Caki2 (cell line): Measurements from ENCODE around the gene GTSE1. TPM values are rescaled to one million over a fixed set of nuclear protein-coding genes. Genes with fewer than 3 reads are reported as not detected.
"Not testable (repeated sequence)": the region's sequence is repeated elsewhere in the genome, so short reads cannot be mapped to it uniquely, and the experiment has no call there.

Source experiments
- DNase-seq: peaks from one replicate; pipeline ENCODE4 v3.0.0-alpha.2; 2015; ENCODE audit warnings: low read depth
- in situ Hi-C: cut with HindIII; loops from 2 replicates; pipeline ENCODE4 v1.10.0; 2016; ENCODE audit warnings: low sequenced_read_pairs, low pct_unique_long_range_greater_than_20kb, mixed read lengths
- total RNA-seq: library from RNA; depleted of rRNA; stranded (reverse); fragments of >200 nt; shearing (Covaris generic); gene quantifications from 2 replicates; pipeline ENCODE4 v1.2.3, GENCODE V29; 2014; ENCODE audit warnings: low replicate concordance

GTSE1 gene
- total RNA-seq, 1 experiment from 2014 or later = 27.6 TPM

DNA sequence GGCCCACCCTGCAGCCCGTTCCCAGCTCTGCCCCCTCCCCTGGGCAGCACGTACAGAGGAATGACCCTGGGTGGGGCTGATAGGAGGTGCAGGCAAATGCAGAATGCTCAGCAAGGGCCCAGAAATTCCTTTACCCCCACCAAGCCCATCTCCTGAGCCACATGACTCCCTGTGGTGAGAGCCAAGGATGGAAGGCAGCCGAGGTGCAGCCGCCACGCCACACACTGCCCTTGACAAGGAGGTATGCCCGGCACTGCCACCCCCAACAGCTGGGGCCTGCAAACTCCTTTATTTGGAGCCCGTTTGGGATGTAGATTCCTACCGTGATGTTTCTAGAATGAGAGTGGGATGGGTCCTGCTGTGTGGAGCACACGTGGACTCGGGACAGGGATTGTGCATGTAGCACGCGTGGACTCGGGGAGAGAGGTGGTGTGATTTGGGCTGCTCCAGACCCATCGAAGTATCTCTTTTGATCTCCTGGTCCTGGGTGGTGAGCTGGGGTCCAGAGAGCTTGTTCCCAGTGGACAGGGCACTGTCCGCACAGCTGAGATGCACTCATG lies 12.9 kb downstream of the GTSE1 start:
- DNase-seq = no peak
- in situ Hi-C loops = no loop called here

DNA sequence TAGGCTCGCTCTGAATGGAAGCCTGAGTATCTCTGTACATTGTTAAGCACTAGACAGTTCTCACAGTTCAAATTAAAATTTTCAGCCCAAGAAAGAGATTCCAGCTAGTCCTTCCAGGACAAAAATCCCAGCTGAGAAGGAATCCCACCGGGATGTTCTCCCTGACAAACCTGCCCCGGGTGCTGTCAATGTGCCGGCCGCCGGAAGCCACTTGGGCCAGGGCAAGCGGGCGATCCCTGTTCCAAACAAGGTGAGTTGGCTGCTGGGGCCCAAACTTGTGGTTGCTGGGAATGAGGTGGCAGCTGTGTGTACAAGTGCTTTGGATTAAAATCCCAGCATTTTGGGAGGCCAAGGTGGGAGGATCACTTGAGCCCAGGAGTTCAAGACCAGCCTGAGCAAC lies 15.4 kb downstream of the GTSE1 start:
- in situ Hi-C loops = no loop called here
- no peak for DNase-seq

- DNase-seq, in situ Hi-C loops: not testable (repeated sequence)
Observed at GRCh38 chr22:46312848-46313247, 16.2 kb downstream of the GTSE1 start.

DNA sequence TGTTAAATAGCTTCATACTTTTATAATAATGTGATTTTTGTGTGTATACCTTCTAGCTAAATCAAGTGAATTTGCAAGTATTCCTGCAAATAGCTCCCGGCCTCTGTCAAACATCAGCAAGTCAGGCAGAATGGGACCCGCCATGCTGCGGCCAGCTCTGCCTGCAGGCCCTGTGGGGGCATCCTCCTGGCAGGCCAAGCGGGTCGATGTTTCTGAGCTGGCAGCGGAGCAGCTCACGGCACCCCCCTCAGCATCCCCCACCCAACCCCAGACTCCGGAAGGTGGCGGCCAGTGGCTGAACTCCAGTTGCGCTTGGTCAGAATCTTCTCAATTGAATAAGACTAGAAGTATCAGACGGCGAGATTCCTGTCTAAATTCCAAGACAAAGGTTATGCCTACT lies 19.3 kb downstream of the GTSE1 start:
- DNase-seq = no peak
- in situ Hi-C loops = no loop called here

DNA sequence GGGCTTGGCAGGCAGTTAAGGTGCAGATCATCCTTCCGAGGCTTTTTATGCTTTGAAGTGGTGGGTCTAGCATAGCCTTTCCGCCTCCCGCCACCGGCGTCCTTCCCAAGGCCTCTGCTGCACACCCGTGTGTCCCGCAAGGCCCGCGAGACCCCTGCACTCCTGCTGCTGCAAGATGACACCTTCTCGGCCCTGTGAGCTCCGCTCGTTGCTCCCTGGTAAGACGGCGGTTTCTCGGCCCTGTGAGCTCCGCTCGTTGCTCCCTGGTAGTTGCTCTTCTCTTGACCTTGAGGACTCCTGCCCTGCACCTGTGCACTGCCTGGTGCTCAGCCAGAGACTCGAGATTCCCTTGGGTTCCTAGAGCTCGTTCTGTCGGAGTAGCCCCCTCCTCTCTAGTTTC lies 21.0 kb downstream of the GTSE1 start:
- in situ Hi-C loops = no loop called here
- DNase-seq = no peak

GRCh38 chr22:46318576-46318975 lies 21.9 kb downstream of the GTSE1 start:
- DNase-seq = no peak
- in situ Hi-C loops = no loop called here

GRCh38 chr22:46319319-46319718 lies 22.6 kb downstream of the GTSE1 start:
- in situ Hi-C loops = no loop called here
- DNase-seq = no peak

- in situ Hi-C loops = no loop called here
- DNase-seq = no peak
Observed at GRCh38 chr22:46320166-46320710, 23.6 kb downstream of the GTSE1 start.

DNA sequence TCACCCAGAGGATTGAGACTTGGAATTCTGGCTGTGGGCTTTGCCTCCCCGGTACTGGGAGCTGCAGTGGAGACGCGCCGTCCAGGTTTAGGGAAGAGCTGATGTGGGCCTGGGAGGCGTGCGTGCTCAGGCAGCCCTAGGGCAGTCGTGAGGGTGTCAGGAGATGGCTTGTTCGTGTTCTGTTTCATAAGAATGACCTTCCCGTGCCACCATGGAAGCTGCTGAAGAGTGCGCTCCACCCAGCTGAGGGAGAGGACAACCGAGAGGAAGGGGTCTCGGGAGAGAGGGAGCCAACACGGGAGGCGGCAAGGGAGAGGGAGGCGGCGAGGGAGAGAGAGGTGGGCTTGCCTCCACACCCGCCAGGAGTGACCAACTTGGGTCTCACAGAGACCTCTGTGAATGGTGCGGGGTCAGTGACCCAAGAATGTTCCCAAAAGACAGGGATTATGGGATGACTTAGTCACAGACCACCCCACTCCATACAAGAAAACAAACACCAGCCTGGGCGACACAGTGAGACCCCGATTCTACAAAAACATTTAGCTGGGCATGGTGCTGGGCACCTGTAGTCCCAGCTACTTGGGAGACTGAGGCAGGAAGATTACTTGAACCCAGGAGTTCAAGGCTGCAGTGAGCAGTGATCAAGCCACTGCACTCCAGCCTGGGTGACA lies 24.2 kb downstream of the GTSE1 start:
- in situ Hi-C loops = no loop called here
- DNase-seq = no peak

- in situ Hi-C loops = no loop called here
- DNase-seq = no peak
Observed at GRCh38 chr22:46322711-46323110, 26.0 kb downstream of the GTSE1 start.

GRCh38 chr22:46323162-46323561 lies 26.5 kb downstream of the GTSE1 start:
- DNase-seq = no peak
- in situ Hi-C loops = no loop called here

DNA sequence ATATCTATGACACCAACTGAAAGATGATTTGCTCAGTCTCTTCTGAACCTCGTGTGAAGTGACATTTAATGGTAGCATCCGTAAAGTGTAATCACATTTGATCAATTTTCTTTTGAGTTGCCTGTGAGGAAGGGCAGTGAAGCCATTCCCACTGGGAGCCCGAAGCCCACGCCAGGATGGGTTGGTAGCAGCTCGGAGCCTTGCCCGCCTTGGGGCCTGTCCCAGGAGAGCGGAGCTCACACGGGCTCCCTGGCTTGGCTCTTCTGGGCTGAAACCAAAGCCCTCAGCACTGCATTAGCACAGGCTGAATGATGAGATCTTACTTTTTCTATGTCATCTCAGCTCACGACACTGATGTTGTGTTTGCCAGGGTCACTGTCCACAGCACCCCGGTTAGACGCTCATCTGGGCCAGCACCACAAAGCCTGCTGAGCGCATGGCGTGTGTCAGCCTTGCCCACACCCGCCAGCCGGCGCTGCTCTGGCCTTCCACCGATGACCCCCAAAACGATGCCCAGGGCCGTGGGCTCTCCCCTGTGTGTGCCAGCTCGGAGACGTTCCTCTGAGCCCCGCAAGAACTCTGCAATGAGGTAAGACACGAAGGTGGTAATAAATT lies 29.5 kb downstream of the GTSE1 start:
- in situ Hi-C loops = no loop called here
- DNase-seq = no peak

DNA sequence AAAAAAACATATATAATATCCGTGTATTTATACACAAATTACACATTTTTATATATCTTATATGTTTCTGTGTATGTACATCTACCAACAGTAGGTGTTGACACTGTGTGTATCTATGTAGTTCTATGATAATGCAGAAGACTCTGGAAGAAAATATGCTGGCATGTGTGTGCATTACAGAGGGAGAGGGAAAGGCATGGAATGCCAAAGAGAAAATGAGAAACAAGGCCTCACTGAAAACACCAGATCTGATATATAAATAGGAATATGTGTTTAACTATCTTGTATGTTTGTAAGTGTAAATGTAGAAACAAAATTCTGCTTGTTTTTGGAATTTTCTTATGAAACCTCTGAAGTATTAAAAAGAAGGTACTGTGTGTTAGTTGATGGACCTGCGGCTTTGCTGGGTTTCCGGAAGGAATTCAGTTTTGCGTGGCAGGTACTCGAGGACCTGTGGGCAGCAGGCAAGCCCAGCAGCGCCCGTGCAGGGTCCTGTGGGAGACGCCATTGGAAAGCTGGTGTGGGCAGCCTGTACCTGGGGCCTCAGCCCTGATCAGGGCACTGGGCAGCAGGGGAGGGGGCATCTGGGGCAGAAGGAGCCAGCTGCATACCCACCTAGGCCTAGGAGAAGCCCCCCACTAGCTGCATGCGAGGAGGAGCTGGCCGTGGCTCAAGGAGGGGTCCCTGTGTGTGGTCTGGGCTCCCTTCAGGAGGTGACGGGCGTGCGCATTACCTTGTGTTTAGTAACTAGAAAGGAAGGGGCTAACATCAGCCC lies 31.2 kb downstream of the GTSE1 start:
- in situ Hi-C loops = no loop called here
- DNase-seq = no peak

DNA sequence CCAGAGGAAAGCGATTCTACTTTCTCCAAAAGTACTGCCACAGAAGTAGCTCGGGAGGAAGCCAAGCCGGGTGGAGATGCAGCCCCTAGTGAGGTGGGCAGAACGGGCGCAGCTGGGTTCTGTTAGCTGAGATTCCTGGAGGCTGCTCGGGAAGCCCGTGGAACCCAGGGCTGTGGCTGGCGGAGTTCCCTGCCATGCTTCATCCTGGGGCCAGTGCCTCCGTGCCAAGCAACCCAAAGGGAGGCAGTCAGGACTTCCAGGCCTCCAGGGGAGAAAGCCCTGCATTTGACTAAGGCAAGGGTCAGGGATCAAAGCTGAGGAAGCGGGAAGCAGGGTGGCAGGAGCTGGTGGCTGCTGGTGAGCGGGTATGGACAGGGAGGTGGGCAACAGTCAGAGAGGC lies 32.1 kb downstream of the GTSE1 start:
- DNase-seq = no peak
- in situ Hi-C loops = no loop called here

DNA sequence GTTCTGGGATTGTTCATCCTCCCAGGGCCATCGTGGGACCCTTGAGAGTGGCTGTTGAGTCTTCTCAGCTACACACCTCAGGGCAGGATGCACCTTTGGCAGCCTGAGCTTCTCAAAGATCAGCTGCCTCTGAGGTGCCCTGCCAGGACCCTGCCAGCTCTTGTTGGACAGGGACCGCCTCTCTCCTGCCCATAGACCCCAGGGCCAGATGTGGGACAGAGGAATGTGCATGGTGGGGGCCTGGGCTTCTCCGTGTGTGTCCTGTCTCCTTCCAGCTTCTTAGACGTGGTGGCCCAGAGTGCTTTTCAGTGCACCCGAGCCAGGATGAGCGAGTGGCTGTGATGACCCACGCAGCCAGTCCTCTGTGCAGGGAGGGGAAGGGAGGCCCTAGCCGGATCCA lies 32.9 kb downstream of the GTSE1 start:
- no peak for DNase-seq
- in situ Hi-C loops = loop anchor here (10.0 kb wide), 2 partner anchors 115 to 185 kb away; no protein-coding TSS in a partner anchor

- in situ Hi-C loops = loop anchor here (10.0 kb wide), 2 partner anchors 114 to 186 kb away; no protein-coding TSS in a partner anchor
Observed at GRCh38 chr22:46330426-46330825, 33.8 kb downstream of the GTSE1 start.

GRCh38 chr22:46331496-46331895 lies 34.8 kb downstream of the GTSE1 start:
- in situ Hi-C loops = loop anchor here (10.0 kb wide), 2 partner anchors 113 to 187 kb away; no protein-coding TSS in a partner anchor

More at GRCh38 chr22:46330426-46330825, 33.8 kb downstream of the GTSE1 start:
- no peak for DNase-seq

DNA sequence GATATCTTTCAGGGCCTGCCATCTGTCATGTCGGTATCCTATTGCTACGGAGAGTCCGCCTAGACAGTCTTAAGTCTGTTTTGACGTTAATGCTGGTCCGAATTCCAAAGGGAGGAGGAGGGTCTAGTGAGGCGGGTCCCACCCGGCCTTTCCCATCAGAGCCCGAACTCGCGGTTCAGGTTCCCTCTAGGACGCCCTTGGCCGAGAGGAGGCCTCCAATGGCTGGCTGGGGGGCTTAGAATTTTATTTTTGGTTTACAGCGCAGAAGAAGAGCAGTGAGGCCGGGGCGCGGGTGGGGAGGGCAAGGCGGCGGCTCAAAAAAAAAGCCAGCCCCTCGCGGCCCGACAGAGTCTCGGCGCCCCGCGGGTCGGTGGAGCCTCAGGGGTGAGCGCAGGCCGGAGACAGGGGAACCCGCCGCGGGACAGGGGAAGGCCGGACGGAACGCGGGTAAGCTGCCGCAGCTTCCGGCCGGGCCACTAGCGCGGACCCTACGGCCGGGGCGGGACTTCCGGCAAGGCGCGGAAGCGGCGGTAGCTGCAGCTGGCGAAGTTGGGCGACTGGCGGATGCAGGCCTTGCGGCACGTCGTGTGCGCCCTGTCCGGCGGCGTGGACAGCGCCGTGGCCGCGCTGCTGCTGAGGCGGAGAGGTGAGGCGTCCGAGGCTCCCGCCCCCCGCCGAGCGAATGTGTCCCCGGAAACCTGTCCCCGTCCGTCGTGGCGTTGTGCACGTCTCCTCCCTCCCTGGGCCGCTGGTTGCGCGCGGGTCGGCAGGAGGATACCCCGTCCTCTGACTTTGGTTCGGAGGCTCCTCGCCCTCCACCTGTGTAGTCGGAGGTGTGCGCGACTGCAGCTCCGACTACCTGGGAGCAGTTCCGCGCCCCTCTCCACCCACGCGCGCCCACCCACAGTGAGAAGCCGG lies 38.8 kb downstream of the GTSE1 start, which contains the start of gene TRMU:
TRMU (plus strand) TSS at position 514 of the 918 bp plus-strand sequence; CDS start at position 565, 51 bp downstream.
- in situ Hi-C loops = loop anchor here (10.0 kb wide), 2 partner anchors 109 to 191 kb away; no protein-coding TSS in a partner anchor
- peak; percentile 82 for DNase-seq

More at GRCh38 chr22:46331496-46331895, 34.8 kb downstream of the GTSE1 start:
- no peak for DNase-seq
